MM.1S (cell line): ENCODE data around the gene ARFGEF3.

Source experiments
- DNase-seq: peaks from one replicate; pipeline ENCODE4 v3.0.0-alpha.2; 2015
- H2AFZ ChIP-seq: fragments of 300-600 bp; sonication (generic); 2 replicates; pipeline ENCODE4 v1.6.0; 2016; ENCODE audit warnings: antibody characterized with exemption, low read length
- H3F3A ChIP-seq: fragments of 300-600 bp; sonication (generic); 2 replicates; pipeline ENCODE4 v1.6.1; 2016; ENCODE audit warnings: mild to moderate bottlenecking, antibody characterized with exemption, low read length, moderate library complexity, mixed read lengths; ENCODE audit not compliant: insufficient read depth
- H3K27ac ChIP-seq: fragments of 300-600 bp; sonication (generic); 2 replicates; pipeline ENCODE4 v1.5.1; 2016; ENCODE audit warnings: mild to moderate bottlenecking, low read length
- H3K27me3 ChIP-seq: fragments of 300-600 bp; sonication (generic); replicated peaks from 2 replicates; pipeline ENCODE4 v1.6.0; 2016; ENCODE audit warnings: low read length; ENCODE audit not compliant: insufficient read depth
- H3K36me3 ChIP-seq: fragments of 300-600 bp; sonication (generic); replicated peaks from 2 replicates; pipeline ENCODE4 v1.6.1; 2016; ENCODE audit warnings: mild to moderate bottlenecking, low read length, mixed read lengths; ENCODE audit not compliant: insufficient read depth
- H3K4me1 ChIP-seq: fragments of 300-600 bp; sonication (generic); 2 replicates; pipeline ENCODE4 v1.6.1; 2016; ENCODE audit warnings: low read length, mixed read lengths
- H3K4me2 ChIP-seq: fragments of 300-600 bp; sonication (generic); 2 replicates; pipeline ENCODE4 v1.6.0; 2016; ENCODE audit warnings: low read depth, low read length
- H3K4me3 ChIP-seq: fragments of 300-600 bp; sonication (generic); 2 replicates; pipeline ENCODE4 v1.5.1; 2016; ENCODE audit warnings: low read length, mixed read lengths
- H3K79me2 ChIP-seq: fragments of 300-600 bp; sonication (generic); 2 replicates; pipeline ENCODE4 v1.6.1; 2016; ENCODE audit warnings: mixed run types, low read length, mixed read lengths
- H3K9ac ChIP-seq: fragments of 300-600 bp; sonication (generic); 2 replicates; pipeline ENCODE4 v1.6.1; 2016; ENCODE audit warnings: low read length, mixed read lengths
- H3K9me2 ChIP-seq: fragments of 300-600 bp; sonication (generic); replicated peaks from 2 replicates; pipeline ENCODE4 v1.6.1; 2016; ENCODE audit warnings: mild to moderate bottlenecking, low read length, mixed read lengths; ENCODE audit not compliant: insufficient read depth
- H3K9me3 ChIP-seq: fragments of 300-600 bp; sonication (generic); replicated peaks from 2 replicates; pipeline ENCODE4 v1.6.1; 2016; ENCODE audit warnings: mild to moderate bottlenecking, low read length, mixed read lengths; ENCODE audit not compliant: insufficient read depth
- H4K20me1 ChIP-seq: fragments of 300-600 bp; sonication (generic); 2 replicates; pipeline ENCODE4 v1.6.1; 2016; ENCODE audit warnings: mild to moderate bottlenecking, low read length, moderate library complexity, mixed read lengths; ENCODE audit not compliant: insufficient read depth
- EZH2 ChIP-seq: fragments of 300-600 bp; sonication (generic); optimal IDR thresholded peaks from 2 replicates; pipeline ENCODE3; 2017; ENCODE audit warnings: low read depth, mild to moderate bottlenecking, antibody characterized with exemption, low read length, mixed read lengths
- EZH2phosphoT487 ChIP-seq: fragments of 300-600 bp; sonication (generic); IDR thresholded peaks from 2 replicates; pipeline ENCODE4 v1.6.1; 2018; ENCODE audit warnings: antibody characterized with exemption, low read length
- TF ChIP-seq, protein P1 (sequence below): fragments of 300-600 bp; sonication (generic); IDR thresholded peaks from 2 replicates; pipeline ENCODE4 v1.5.1; 2016; ENCODE audit warnings: antibody characterized with exemption, low read length, mixed read lengths

Gene ARFGEF3

GRCh38 chr6:138377844-138378243 lies 216.1 kb downstream of the ARFGEF3 start, which contains the start of gene SMIM28:
Gene SMIM28, plus strand, starts transcription at chr6:138377905. Its CDS starts 168 bp downstream, at chr6:138378073.
- H3K27me3 ChIP-seq, result no peaks in the 10 kb centered on the region
- H3K36me3 ChIP-seq, result no peaks in the 10 kb centered on the region
- H3F3A ChIP-seq, result no peaks in the 10 kb centered on the region
- no peak for TF ChIP-seq EZH2phosphoT487
- TF ChIP-seq EZH2, result no peak
- TF ChIP-seq, protein P1, sequence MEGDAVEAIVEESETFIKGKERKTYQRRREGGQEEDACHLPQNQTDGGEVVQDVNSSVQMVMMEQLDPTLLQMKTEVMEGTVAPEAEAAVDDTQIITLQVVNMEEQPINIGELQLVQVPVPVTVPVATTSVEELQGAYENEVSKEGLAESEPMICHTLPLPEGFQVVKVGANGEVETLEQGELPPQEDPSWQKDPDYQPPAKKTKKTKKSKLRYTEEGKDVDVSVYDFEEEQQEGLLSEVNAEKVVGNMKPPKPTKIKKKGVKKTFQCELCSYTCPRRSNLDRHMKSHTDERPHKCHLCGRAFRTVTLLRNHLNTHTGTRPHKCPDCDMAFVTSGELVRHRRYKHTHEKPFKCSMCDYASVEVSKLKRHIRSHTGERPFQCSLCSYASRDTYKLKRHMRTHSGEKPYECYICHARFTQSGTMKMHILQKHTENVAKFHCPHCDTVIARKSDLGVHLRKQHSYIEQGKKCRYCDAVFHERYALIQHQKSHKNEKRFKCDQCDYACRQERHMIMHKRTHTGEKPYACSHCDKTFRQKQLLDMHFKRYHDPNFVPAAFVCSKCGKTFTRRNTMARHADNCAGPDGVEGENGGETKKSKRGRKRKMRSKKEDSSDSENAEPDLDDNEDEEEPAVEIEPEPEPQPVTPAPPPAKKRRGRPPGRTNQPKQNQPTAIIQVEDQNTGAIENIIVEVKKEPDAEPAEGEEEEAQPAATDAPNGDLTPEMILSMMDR, result no peak
- no peak within 1 kb of the TSS for H2AFZ ChIP-seq
- no peak within 1 kb of the TSS for H3K4me3 ChIP-seq
- no peak within 1 kb of the TSS for H3K27ac ChIP-seq
- no peaks in the 10 kb centered on the region for H3K9me2 ChIP-seq
- no peak within 1 kb of the TSS for H3K9ac ChIP-seq
- H3K4me1 ChIP-seq, result no peaks in the 10 kb centered on the region
- H3K9me3 ChIP-seq, result no peaks in the 10 kb centered on the region
- H3K79me2 ChIP-seq, result no peaks in the 10 kb centered on the region
- no peaks in the 10 kb centered on the region for H4K20me1 ChIP-seq
- no peak within 1 kb of the TSS for H3K4me2 ChIP-seq
- DNase-seq, result no peak

- H4K20me1 ChIP-seq, result no peaks in the 10 kb centered on the region
- H3K4me3 ChIP-seq, result no peak overlapping the region
- no peaks in the 10 kb centered on the region for H3K9me2 ChIP-seq
- no peak overlapping the region for H3K27ac ChIP-seq
- H3K9ac ChIP-seq, result no peak overlapping the region
- no peak overlapping the region for H2AFZ ChIP-seq
- no peaks in the 10 kb centered on the region for H3K36me3 ChIP-seq
- DNase-seq, result no peak
- H3K9me3 ChIP-seq, result no peaks in the 10 kb centered on the region
- H3K27me3 ChIP-seq, result no peaks in the 10 kb centered on the region
- no peaks in the 10 kb centered on the region for H3K4me1 ChIP-seq
- no peaks in the 10 kb centered on the region for H3F3A ChIP-seq
- no peak for TF ChIP-seq EZH2phosphoT487
- TF ChIP-seq, protein P1, result no peak
- TF ChIP-seq EZH2, result no peak
- H3K4me2 ChIP-seq, result no peak overlapping the region
- H3K79me2 ChIP-seq, result no peaks in the 10 kb centered on the region
Observed at GRCh38 chr6:138378463-138378862, 216.7 kb downstream of the ARFGEF3 start.

- Histone ChIP-seq H3K27ac (no peak overlapping the region), H3K27me3 (no peaks in the 10 kb centered on the region), H2AFZ (no peak overlapping the region), H3K9me3 (no peaks in the 10 kb centered on the region), H3K4me1 (no peaks in the 10 kb centered on the region), H3K36me3 (no peaks in the 10 kb centered on the region), H3F3A (no peaks in the 10 kb centered on the region), H3K79me2 (no peaks in the 10 kb centered on the region), H4K20me1 (no peaks in the 10 kb centered on the region), H3K9ac (no peak overlapping the region), H3K4me3 (no peak overlapping the region), H3K4me2 (no peak overlapping the region), H3K9me2 (no peaks in the 10 kb centered on the region)
- TF ChIP-seq, protein P1, result no peak
- TF ChIP-seq EZH2 (no peak), EZH2phosphoT487 (no peak)
- DNase-seq, result no peak
Observed at GRCh38 chr6:138382498-138383265, 220.9 kb downstream of the ARFGEF3 start.
